Adipose tissue (tissue), 3 donors: ENCODE measurements around the gene ELOVL3. TPM values are rescaled to one million over a fixed set of nuclear protein-coding genes. Genes with fewer than 3 reads are reported as not detected.

ENCODE experiments used
- H3K27ac ChIP-seq: one replicate; pipeline ENCODE4 v1.5.1; 2013; ENCODE audit warnings: low read depth, low read length
- WGBS, 3 donors: extraction: QIAGEN DNeasy Blood & Tissue Kit; methylation state at CpG; one replicate each; pipeline ENCODE4 v1.1.7; 2013; 5-methylcytosine and 5-hydroxymethylcytosine counted together
- polyA plus RNA-seq, 3 donors: library from polyadenylated mRNA; stranded (reverse); fragments of 200-250 nt; gene quantifications; one replicate each; pipeline ENCODE4 v1.2.3, GENCODE V29; 2013
- donor health status: healthy with polysubstance abuse.
- donor health status: Bipolar disorder and iron deficiency.
- donor health status: healthy.

The ELOVL3 gene
- polyA plus RNA-seq, 3 donors, result 1.0 to 12.2 (median 1.5) TPM

- no peak overlapping the region for H3K27ac ChIP-seq
- 76 to 85% (median 82%) methylated on average over 5 of the region's 5 CpGs for WGBS, 3 donors
Observed at GRCh38 chr10:102219370-102219769, 6.7 kb upstream of the ELOVL3 start.

GRCh38 chr10:102220612-102221011 lies 5.5 kb upstream of the ELOVL3 start:
- H3K27ac ChIP-seq, result no peak overlapping the region

GRCh38 chr10:102222797-102223196 lies 3.3 kb upstream of the ELOVL3 start:
- H3K27ac ChIP-seq, result no peak overlapping the region
- WGBS, 3 donors, result 79 to 89% (median 82%) methylated on average over 5 of the region's 5 CpGs

- H3K27ac ChIP-seq, result no peak overlapping the region
- 54 to 62% (median 61%) methylated on average over 8 of the region's 8 CpGs for WGBS, 3 donors
Observed at GRCh38 chr10:102226542-102226870, 407 bp downstream of the ELOVL3 start.

- 41 to 61% (median 44%) methylated on average over 8 of the region's 8 CpGs for WGBS, 3 donors
- H3K27ac ChIP-seq, result no peak overlapping the region
Observed at GRCh38 chr10:102227050-102227449, 951 bp downstream of the ELOVL3 start.

- WGBS, 3 donors, result 1 to 2% (median 2%) methylated on average over 24 of the region's 24 CpGs
- no peak overlapping the region for H3K27ac ChIP-seq
Observed at GRCh38 chr10:102229810-102230263, 3.7 kb downstream of the ELOVL3 start.

- WGBS, 3 donors, result 1% methylated on average over 48 to 50 of the region's 50 CpGs
- no peak overlapping the region for H3K27ac ChIP-seq
Observed at GRCh38 chr10:102230264-102230860, 4.3 kb downstream of the ELOVL3 start.

- WGBS, 3 donors, result 2% methylated on average over 45 to 52 of the region's 52 CpGs
Observed at GRCh38 chr10:102230861-102231356, 4.8 kb downstream of the ELOVL3 start.

GRCh38 chr10:102231357-102232318 lies 5.5 kb downstream of the ELOVL3 start:
- H3K27ac ChIP-seq, result no peak overlapping the region
- WGBS, 3 donors, result 13 to 16% (median 14%) methylated on average over 64 to 76 of the region's 76 CpGs

More at GRCh38 chr10:102230861-102231356, 4.8 kb downstream of the ELOVL3 start:
- H3K27ac ChIP-seq, result no peak overlapping the region

- 62 to 94% (median 67%) methylated on average over 1 of the region's 1 CpG for WGBS, 3 donors
- H3K27ac ChIP-seq, result no peak overlapping the region
Observed at GRCh38 chr10:102233997-102234396, 7.9 kb downstream of the ELOVL3 start.

- WGBS, 3 donors, result 79 to 80% (median 80%) methylated on average over 11 to 12 of the region's 12 CpGs
- H3K27ac ChIP-seq, result no peak overlapping the region
Observed at GRCh38 chr10:102234888-102235597, 8.9 kb downstream of the ELOVL3 start.

GRCh38 chr10:102235598-102235920 lies 9.5 kb downstream of the ELOVL3 start:
- no peak overlapping the region for H3K27ac ChIP-seq
- 96 to 100% (median 97%) methylated on average over 1 of the region's 1 CpG for WGBS, 3 donors

- no peak overlapping the region for H3K27ac ChIP-seq
- WGBS, 3 donors, result 56 to 67% (median 61%) methylated on average over 8 of the region's 8 CpGs
Observed at GRCh38 chr10:102236006-102236405, 9.9 kb downstream of the ELOVL3 start.

GRCh38 chr10:102237711-102238252 lies 11.7 kb downstream of the ELOVL3 start:
- whole genome bisulfite sequencing, 3 donors, result 63 to 86% (median 70%) methylated on average over 3 to 4 of the region's 4 CpGs
- no peak overlapping the region for H3K27ac ChIP-seq

- WGBS, 3 donors, result 24 to 36% (median 25%) methylated on average over 39 of the region's 39 CpGs
- H3K27ac ChIP-seq, result no peak overlapping the region
Observed at GRCh38 chr10:102240467-102241031, 14.4 kb downstream of the ELOVL3 start.

GRCh38 chr10:102241032-102241443 lies 14.9 kb downstream of the ELOVL3 start:
- no peak overlapping the region for H3K27ac ChIP-seq
- WGBS, 3 donors, result 2 to 3% (median 3%) methylated on average over 16 to 20 of the region's 20 CpGs

- WGBS, 3 donors, result 1 to 2% (median 1%) methylated on average over 56 to 57 of the region's 57 CpGs
- no peak within 1 kb of the TSS for H3K27ac ChIP-seq
Observed at GRCh38 chr10:102241444-102242117, 15.5 kb downstream of the ELOVL3 start, which contains the start of gene PITX3. Gene PITX3, minus strand, starts transcription at chr10:102241512. Its CDS starts 9,432 bp downstream, at chr10:102232080.

GRCh38 chr10:102242118-102242485 lies 16.0 kb downstream of the ELOVL3 start:
- WGBS, 3 donors, result 21 to 28% (median 22%) methylated on average over 7 of the region's 7 CpGs
- H3K27ac ChIP-seq, result no peak overlapping the region
